ENCODE measurements around the gene ELAVL4.

DNA sequence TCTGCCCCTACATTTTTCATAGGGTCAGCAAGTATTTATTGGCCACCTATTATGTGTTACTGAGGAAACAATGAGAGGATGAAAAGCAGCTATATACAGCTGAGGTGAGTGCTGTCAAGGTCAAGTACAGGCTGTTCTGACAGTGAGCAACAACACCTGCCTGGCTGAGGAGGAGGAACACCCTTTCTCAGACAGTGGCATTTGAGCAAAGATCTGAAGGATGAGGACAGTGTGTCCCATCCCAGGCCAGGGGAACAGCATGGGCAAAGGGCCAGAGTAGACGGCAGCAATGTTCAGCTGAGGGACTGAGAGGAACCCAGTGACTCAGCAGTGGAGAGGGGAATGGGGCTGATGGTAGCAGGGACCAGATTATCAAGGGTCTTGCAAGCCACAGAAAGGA, 101.0 kb downstream of the ELAVL4 start:
- TF ChIP-seq, protein P1, sequence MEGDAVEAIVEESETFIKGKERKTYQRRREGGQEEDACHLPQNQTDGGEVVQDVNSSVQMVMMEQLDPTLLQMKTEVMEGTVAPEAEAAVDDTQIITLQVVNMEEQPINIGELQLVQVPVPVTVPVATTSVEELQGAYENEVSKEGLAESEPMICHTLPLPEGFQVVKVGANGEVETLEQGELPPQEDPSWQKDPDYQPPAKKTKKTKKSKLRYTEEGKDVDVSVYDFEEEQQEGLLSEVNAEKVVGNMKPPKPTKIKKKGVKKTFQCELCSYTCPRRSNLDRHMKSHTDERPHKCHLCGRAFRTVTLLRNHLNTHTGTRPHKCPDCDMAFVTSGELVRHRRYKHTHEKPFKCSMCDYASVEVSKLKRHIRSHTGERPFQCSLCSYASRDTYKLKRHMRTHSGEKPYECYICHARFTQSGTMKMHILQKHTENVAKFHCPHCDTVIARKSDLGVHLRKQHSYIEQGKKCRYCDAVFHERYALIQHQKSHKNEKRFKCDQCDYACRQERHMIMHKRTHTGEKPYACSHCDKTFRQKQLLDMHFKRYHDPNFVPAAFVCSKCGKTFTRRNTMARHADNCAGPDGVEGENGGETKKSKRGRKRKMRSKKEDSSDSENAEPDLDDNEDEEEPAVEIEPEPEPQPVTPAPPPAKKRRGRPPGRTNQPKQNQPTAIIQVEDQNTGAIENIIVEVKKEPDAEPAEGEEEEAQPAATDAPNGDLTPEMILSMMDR (IDR thresholded peaks at IDR 0.05) = no peak
- TF ChIP-seq POLR2A (IDR thresholded peaks at IDR 0.05) = no peak

Measured in uterus (tissue), 2 donors.